SH-SY5Y (cell line): ENCODE results near the gene NTSR1.

Experiments
- GATA2 ChIP-seq: IDR thresholded peaks from 2 replicates; pipeline ENCODE4 v1.6.1; 2011; ENCODE audit warnings: mild to moderate bottlenecking, low read depth, low read length
- GATA3 ChIP-seq: IDR thresholded peaks from 2 replicates; pipeline ENCODE4 v1.6.1; 2011; ENCODE audit warnings: low read depth, mild to moderate bottlenecking, low read length, moderate library complexity

- TF ChIP-seq GATA2, result no peak
- no peak for TF ChIP-seq GATA3
Observed at GRCh38 chr20:62776692-62777527, 68.3 kb downstream of the NTSR1 start.
